Suprapubic skin (tissue), 4 donors: ENCODE results near the gene UBL3. TPM values are rescaled to one million over a fixed set of nuclear protein-coding genes. Genes with fewer than 3 reads are reported as not detected.

ENCODE experiments used
- DNase-seq, 2 donors: peaks; one replicate each; pipeline ENCODE4 v3.0.0-alpha.2; 2019; ENCODE audit warnings: low spot score in 2 of 2
- H3K27ac ChIP-seq: fragments of 200-600 bp; sonication (generic); one replicate; pipeline ENCODE4 v1.5.1; 2019
- H3K27me3 ChIP-seq: fragments of 200-600 bp; sonication (generic); one replicate; pipeline ENCODE4 v1.5.1; 2019
- H3K36me3 ChIP-seq: fragments of 200-600 bp; sonication (generic); one replicate; pipeline ENCODE4 v1.5.1; 2019
- H3K4me1 ChIP-seq: fragments of 200-600 bp; sonication (generic); one replicate; pipeline ENCODE4 v1.5.1; 2019
- H3K4me3 ChIP-seq: fragments of 200-600 bp; sonication (generic); one replicate; pipeline ENCODE4 v1.5.1; 2019; ENCODE audit warnings: mild to moderate bottlenecking
- H3K9me3 ChIP-seq: fragments of 200-600 bp; sonication (generic); one replicate; pipeline ENCODE4 v1.5.1; 2019
- EP300 ChIP-seq: sonication (generic); formaldehyde crosslinking; IDR thresholded peaks from one replicate; pipeline ENCODE4 v1.6.1; 2017; ENCODE audit warnings: antibody characterized with exemption
- POLR2A ChIP-seq, 2 donors: fragments of 450-650 bp; IDR thresholded peaks; one replicate each; pipeline ENCODE4 v1.6.1; 2017; ENCODE audit warnings: antibody characterized with exemption in 2 of 2, mild to moderate bottlenecking in 2 of 2, moderate library complexity in 2 of 2
- POLR2AphosphoS5 ChIP-seq, 3 donors: sonication (generic); formaldehyde crosslinking; IDR thresholded peaks; one replicate each; pipeline ENCODE4 v1.6.1; 2017; ENCODE audit warnings: antibody characterized with exemption in 3 of 3
- WGBS: methylation state at CpG from one replicate; pipeline ENCODE4 v1.1.5; 2018; 5-methylcytosine and 5-hydroxymethylcytosine counted together
- total RNA-seq, 4 donors: library from RNA; depleted of rRNA; stranded (reverse); fragments of >200 nt; gene quantifications; one replicate each; pipeline ENCODE4 v1.1.0, GENCODE V29; 2016
- TF ChIP-seq, protein P1 (sequence below), 2 donors: fragments of 200-600 bp in 1 of 2; fragments of 450-650 bp in 1 of 2; sonication (generic) in 1 of 2; IDR thresholded peaks; one replicate each; pipeline ENCODE4 v1.5.1; 2016 to 2019; ENCODE audit warnings: antibody characterized with exemption in 2 of 2, mild to moderate bottlenecking in 1 of 2, moderate library complexity in 1 of 2

UBL3 gene
- total RNA-seq, 4 donors from 2014 or later = 37.7 to 66.2 (median 48.5) TPM

DNA sequence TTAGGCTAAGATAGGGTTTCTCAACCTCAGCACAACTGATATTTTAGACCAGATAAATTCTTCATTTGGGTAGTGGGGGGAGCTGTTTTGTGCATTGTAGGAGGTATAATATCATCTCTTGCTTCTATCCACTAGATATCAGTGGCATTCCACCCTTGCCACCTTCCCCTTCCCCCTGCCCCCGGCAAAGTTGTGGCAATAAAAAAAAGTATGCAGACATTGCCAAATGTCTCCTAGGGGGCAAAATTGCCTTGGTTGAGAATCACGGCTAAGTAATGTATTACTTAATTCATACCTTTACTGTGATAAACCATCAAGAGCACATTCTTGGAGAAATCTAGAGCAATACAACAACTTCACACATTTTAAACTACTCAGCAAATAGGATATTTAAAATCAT is 51.4 kb downstream of the UBL3 start:
- DNase-seq = no peak
- Histone ChIP-seq H3K9me3 (no peaks in the 10 kb centered on the region), H3K36me3 (no peaks in the 10 kb centered on the region), H3K4me3 (no peak overlapping the region), H3K27ac (no peak overlapping the region), H3K27me3 (no peaks in the 10 kb centered on the region), H3K4me1 (no peaks in the 10 kb centered on the region)
- 60% methylated on average over 2 of the region's 2 CpGs for WGBS
- TF ChIP-seq, protein P1, sequence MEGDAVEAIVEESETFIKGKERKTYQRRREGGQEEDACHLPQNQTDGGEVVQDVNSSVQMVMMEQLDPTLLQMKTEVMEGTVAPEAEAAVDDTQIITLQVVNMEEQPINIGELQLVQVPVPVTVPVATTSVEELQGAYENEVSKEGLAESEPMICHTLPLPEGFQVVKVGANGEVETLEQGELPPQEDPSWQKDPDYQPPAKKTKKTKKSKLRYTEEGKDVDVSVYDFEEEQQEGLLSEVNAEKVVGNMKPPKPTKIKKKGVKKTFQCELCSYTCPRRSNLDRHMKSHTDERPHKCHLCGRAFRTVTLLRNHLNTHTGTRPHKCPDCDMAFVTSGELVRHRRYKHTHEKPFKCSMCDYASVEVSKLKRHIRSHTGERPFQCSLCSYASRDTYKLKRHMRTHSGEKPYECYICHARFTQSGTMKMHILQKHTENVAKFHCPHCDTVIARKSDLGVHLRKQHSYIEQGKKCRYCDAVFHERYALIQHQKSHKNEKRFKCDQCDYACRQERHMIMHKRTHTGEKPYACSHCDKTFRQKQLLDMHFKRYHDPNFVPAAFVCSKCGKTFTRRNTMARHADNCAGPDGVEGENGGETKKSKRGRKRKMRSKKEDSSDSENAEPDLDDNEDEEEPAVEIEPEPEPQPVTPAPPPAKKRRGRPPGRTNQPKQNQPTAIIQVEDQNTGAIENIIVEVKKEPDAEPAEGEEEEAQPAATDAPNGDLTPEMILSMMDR (IDR thresholded peaks at IDR 0.05) = no peak
- TF ChIP-seq EP300 (no peak), POLR2AphosphoS5 (IDR thresholded peaks at IDR 0.05) (no peak), POLR2A (IDR thresholded peaks at IDR 0.05) (no peak)

- no peak for DNase-seq
- TF ChIP-seq, protein P1 (IDR thresholded peaks at IDR 0.05) = no peak
- TF ChIP-seq POLR2AphosphoS5 (IDR thresholded peaks at IDR 0.05) (no peak), EP300 (no peak), POLR2A (IDR thresholded peaks at IDR 0.05) (no peak)
- no peak overlapping the region for H3K27ac ChIP-seq
- 81% methylated on average over 5 of the region's 5 CpGs for WGBS
- no peaks in the 10 kb centered on the region for H3K36me3 ChIP-seq
- H3K27me3 ChIP-seq = no peaks in the 10 kb centered on the region
- no peak overlapping the region for H3K4me3 ChIP-seq
- H3K4me1 ChIP-seq = peaks cover 8% of the 10 kb centered on the region
- H3K9me3 ChIP-seq = no peaks in the 10 kb centered on the region
Measured at GRCh38 chr13:29791997-29792780, 58.2 kb downstream of the UBL3 start.

GRCh38 chr13:29791508-29791907 is 58.9 kb downstream of the UBL3 start:
- Histone ChIP-seq H3K36me3 (no peaks in the 10 kb centered on the region), H3K4me1 (peaks cover 12% of the 10 kb centered on the region), H3K4me3 (no peak overlapping the region), H3K27me3 (no peaks in the 10 kb centered on the region), H3K9me3 (no peaks in the 10 kb centered on the region), H3K27ac (no peak overlapping the region)
- TF ChIP-seq POLR2AphosphoS5 (IDR thresholded peaks at IDR 0.05) (no peak), POLR2A (IDR thresholded peaks at IDR 0.05) (no peak)
- WGBS = 86% methylated on average over 1 of the region's 1 CpG
- DNase-seq = no peak

GRCh38 chr13:29786698-29787097 is 63.7 kb downstream of the UBL3 start:
- no peak overlapping the region for H3K27ac ChIP-seq
- no peaks in the 10 kb centered on the region for H3K36me3 ChIP-seq
- DNase-seq = no peak
- TF ChIP-seq POLR2AphosphoS5 (IDR thresholded peaks at IDR 0.05) = no peak
- no peak for TF ChIP-seq EP300
- TF ChIP-seq POLR2A (IDR thresholded peaks at IDR 0.05) = no peak
- TF ChIP-seq, protein P1 (IDR thresholded peaks at IDR 0.05) = no peak
- H3K4me3 ChIP-seq = no peak overlapping the region
- 91% methylated on average over 1 of the region's 1 CpG for WGBS
- H3K9me3 ChIP-seq = no peaks in the 10 kb centered on the region
- no peaks in the 10 kb centered on the region for H3K27me3 ChIP-seq
- H3K4me1 ChIP-seq = peaks cover 19% of the 10 kb centered on the region

DNA sequence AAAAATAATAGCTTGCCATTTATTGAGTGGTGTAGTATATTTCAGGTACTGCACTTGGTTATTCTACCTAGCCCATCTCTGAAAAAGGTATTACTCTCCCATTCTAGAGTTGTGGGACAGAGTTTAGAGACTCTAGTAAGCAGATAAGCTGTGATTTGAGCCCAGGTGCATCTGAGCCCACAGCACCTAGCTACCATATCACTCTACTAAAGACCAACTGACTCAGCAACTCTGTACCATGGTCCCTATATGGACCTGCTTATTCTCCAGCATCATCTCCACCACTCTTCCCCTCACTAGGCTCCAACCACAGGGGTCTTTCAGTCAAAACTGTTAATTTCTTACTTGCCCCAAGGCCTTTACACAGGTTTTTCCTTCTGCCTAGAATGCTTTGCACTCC is 64.4 kb downstream of the UBL3 start:
- Histone ChIP-seq H3K9me3 (no peaks in the 10 kb centered on the region), H3K4me1 (peaks cover 19% of the 10 kb centered on the region), H3K36me3 (no peaks in the 10 kb centered on the region), H3K27ac (no peak overlapping the region), H3K4me3 (no peak overlapping the region), H3K27me3 (no peaks in the 10 kb centered on the region)
- TF ChIP-seq, protein P1 (IDR thresholded peaks at IDR 0.05) = no peak
- TF ChIP-seq POLR2A (IDR thresholded peaks at IDR 0.05) (no peak), POLR2AphosphoS5 (IDR thresholded peaks at IDR 0.05) (no peak), EP300 (no peak)
- DNase-seq = no peak
